Glutamatergic neuron (in vitro differentiated cells): ENCODE results near the gene DHRS4L2. TPM values are rescaled to one million over a fixed set of nuclear protein-coding genes. Genes with fewer than 3 reads are reported as not detected.
"Not testable (repeated sequence)": the region's sequence is repeated elsewhere in the genome, so short reads cannot be mapped to it uniquely, and the experiment has no call there.

Experiments
- DNase-seq: peaks from one replicate; pipeline ENCODE4 v3.0.0; 2022
- H3K27ac Mint-ChIP-seq: one replicate; pipeline ENCODE4 v1.8.0; 2020; ENCODE audit warnings: mild to moderate bottlenecking, mixed read lengths, inconsistent platforms; ENCODE audit not compliant: unreplicated experiment
- H3K27me3 Mint-ChIP-seq: one replicate; pipeline ENCODE4 v1.8.0; 2020; ENCODE audit warnings: mild to moderate bottlenecking, moderate library complexity, mixed read lengths, inconsistent platforms; ENCODE audit not compliant: unreplicated experiment
- H3K36me3 Mint-ChIP-seq: one replicate; pipeline ENCODE4 v1.8.0; 2020; ENCODE audit warnings: mild to moderate bottlenecking, mixed read lengths, inconsistent platforms; ENCODE audit not compliant: unreplicated experiment
- H3K4me1 Mint-ChIP-seq: one replicate; pipeline ENCODE4 v1.8.0; 2020; ENCODE audit warnings: mild to moderate bottlenecking, low read depth, mixed read lengths, inconsistent platforms; ENCODE audit not compliant: unreplicated experiment
- H3K4me3 Mint-ChIP-seq: one replicate; pipeline ENCODE4 v1.8.0; 2020; ENCODE audit warnings: mild to moderate bottlenecking, mixed read lengths, inconsistent platforms; ENCODE audit not compliant: unreplicated experiment
- H3K9me3 Mint-ChIP-seq: one replicate; pipeline ENCODE4 v1.8.0; 2020; ENCODE audit warnings: mild to moderate bottlenecking, moderate library complexity, mixed read lengths, inconsistent platforms; ENCODE audit not compliant: unreplicated experiment
- long read RNA-seq: library from polyadenylated mRNA; unstranded; transcript quantifications from one replicate; pipeline ENCODE4 v2.0.0, GENCODE V29; 2020; ENCODE audit not compliant: unreplicated experiment
- total RNA-seq: library from RNA; stranded (reverse); fragmentation: NEBNext Ultra II Directional; extraction: Animal tissue kit (Norgen Biotek cat#: 25700); gene quantifications from one replicate; pipeline ENCODE4 v1.2.1, GENCODE V29; 2021; ENCODE audit not compliant: unreplicated experiment
- TF ChIP-seq, protein P1 (sequence below): fragments of 200-600 bp; sonication (generic); IDR thresholded peaks from one replicate; pipeline ENCODE4 v1.5.0; 2021; ENCODE audit not compliant: partially characterized antibody, unreplicated experiment

The DHRS4L2 gene
- 10.4 TPM for total RNA-seq
- long read RNA-seq, partial matches to known transcripts: 1 of 8 reads
- long read RNA-seq, other reads (novel, unspliced or antisense): 7 of 8 reads

DNA sequence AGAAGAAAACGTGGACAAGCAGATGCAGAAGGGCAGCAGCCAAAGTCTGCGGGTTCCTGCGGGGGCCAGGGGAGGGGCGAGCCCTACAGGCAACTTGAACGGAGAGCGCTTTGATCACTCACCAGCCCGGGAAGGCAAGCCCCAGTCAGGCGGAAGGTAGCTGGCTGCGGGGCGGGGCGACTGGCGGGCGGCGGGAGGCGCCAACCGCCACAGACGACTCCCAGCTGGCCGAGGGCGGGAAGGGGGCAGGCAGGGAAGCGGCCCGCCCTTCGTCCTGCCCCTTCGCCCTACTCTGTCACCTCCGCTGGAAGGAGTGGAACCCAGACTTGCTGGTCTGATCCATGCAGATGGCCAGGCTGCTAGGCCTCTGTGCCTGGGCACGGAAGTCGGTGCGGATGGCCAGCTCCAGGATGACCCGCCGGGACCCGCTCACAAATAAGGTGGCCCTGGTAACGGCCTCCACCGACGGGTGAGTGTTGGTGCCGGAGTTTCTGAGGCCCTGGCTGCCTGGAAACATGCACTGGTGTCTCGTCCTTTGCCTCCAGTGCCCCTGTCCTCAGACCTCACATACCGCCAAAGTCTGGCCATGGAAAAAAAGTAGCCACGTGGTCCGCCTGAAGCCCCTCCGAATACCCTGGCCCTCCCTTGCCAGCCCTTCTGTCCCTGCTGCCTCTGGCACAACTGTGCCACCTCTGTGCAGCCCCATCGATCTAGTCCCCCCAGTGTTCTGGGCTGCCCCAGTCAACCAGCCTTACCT is at the start of gene DHRS4L2:
Gene DHRS4L2, plus strand, starts transcription at position 323 of the 757 bp plus-strand sequence. Its CDS starts 19 bp downstream, at position 342.
- H3K4me3 Mint-ChIP-seq: peak within 1 kb of the TSS; percentile 52
- not testable (repeated sequence) for H3K9me3 Mint-ChIP-seq, H3K27ac Mint-ChIP-seq, H3K36me3 Mint-ChIP-seq, H3K27me3 Mint-ChIP-seq
- peaks cover 10% of the 10 kb centered on the region for H3K4me1 Mint-ChIP-seq
- DNase-seq: peak; percentile 73

DNA sequence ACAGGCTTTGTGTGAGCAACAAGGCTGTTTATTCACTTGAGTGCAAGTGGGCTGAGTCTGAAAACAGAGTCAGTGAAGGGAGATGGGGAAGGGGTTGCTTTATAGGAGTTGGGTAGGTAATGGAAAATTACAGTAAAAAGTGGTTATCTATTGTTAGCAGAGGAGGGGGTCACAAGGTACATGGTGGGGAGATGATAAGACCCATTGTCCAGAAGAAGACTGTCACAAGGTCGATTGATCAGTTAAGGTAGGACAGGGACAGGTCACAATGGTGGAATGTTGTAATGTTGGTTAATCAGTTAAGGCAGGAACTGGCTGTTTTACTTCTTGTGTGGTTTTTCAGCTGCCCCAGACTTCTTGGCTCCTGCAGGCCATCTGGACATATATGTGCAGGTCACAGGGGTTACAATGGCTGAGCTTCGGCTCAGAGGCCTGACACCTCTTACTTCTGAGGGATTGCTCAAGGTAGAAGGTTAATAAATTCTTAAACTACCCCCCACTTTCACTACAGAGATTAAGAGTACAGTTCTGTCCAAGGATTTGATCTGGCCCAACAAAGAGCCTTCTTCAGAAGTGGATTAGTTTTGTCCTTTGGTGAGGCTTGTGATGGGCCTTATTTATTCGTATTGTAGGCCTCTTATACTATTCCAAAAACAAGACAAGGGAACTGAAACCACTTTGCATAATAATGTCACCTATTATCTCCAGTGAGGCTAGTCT is 49.0 kb upstream of the DHRS4L2 start:
- peaks cover 17% of the 10 kb centered on the region for H3K36me3 Mint-ChIP-seq
- peaks cover 2% of the 10 kb centered on the region for H3K9me3 Mint-ChIP-seq
- H3K27ac Mint-ChIP-seq: no peak overlapping the region
- no peak for DNase-seq
- no peak overlapping the region for H3K4me3 Mint-ChIP-seq
- H3K27me3 Mint-ChIP-seq: peaks cover 2% of the 10 kb centered on the region
- peaks cover 3% of the 10 kb centered on the region for H3K4me1 Mint-ChIP-seq
- TF ChIP-seq, protein P1, sequence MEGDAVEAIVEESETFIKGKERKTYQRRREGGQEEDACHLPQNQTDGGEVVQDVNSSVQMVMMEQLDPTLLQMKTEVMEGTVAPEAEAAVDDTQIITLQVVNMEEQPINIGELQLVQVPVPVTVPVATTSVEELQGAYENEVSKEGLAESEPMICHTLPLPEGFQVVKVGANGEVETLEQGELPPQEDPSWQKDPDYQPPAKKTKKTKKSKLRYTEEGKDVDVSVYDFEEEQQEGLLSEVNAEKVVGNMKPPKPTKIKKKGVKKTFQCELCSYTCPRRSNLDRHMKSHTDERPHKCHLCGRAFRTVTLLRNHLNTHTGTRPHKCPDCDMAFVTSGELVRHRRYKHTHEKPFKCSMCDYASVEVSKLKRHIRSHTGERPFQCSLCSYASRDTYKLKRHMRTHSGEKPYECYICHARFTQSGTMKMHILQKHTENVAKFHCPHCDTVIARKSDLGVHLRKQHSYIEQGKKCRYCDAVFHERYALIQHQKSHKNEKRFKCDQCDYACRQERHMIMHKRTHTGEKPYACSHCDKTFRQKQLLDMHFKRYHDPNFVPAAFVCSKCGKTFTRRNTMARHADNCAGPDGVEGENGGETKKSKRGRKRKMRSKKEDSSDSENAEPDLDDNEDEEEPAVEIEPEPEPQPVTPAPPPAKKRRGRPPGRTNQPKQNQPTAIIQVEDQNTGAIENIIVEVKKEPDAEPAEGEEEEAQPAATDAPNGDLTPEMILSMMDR: no peak

DNA sequence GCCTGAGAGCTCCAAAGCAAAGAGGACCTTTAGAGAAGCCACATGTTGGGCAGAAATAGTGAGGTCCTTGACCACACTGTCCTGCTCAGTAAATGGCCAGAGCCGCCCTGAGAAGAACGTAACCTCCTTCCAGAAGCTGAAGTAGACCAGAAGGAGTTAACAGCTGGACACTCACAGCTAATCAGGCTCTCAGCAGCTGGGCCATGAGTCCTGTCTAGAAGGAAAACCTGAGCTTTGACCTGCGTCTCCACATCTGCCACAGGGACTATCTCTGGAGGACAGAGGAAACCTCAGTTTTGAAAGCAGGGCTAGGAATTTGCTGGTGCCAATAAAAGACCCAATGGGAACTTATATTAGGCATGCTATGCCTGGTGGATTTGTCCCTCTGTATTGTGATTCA is 47.5 kb upstream of the DHRS4L2 start:
- H3K4me1 Mint-ChIP-seq: peaks cover 3% of the 10 kb centered on the region
- no peak overlapping the region for H3K4me3 Mint-ChIP-seq
- H3K9me3 Mint-ChIP-seq: no peaks in the 10 kb centered on the region
- H3K27me3 Mint-ChIP-seq: peaks cover 2% of the 10 kb centered on the region
- H3K27ac Mint-ChIP-seq: no peak overlapping the region
- TF ChIP-seq, protein P1: no peak
- H3K36me3 Mint-ChIP-seq: peaks cover 18% of the 10 kb centered on the region
- no peak for DNase-seq

DNA sequence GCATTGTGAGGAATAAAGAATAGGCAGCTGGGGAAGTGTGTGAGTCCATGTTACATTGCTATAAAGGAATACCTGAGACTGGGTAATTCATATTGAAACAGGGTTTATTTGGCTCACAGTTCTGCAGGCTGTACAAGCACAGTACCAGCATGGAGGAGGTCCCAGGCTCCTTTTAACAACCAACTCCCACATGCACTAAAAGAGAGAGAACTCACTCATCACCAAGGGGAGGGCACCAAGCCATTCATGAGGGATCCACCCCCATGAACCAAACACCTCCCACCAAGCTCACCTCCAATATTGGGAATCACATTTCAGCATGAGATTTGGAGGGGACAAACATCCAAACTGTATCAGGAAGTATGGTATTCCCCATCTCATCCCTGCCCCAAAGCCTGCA is 47.1 kb upstream of the DHRS4L2 start:
- peaks cover 4% of the 10 kb centered on the region for H3K27me3 Mint-ChIP-seq

DNA sequence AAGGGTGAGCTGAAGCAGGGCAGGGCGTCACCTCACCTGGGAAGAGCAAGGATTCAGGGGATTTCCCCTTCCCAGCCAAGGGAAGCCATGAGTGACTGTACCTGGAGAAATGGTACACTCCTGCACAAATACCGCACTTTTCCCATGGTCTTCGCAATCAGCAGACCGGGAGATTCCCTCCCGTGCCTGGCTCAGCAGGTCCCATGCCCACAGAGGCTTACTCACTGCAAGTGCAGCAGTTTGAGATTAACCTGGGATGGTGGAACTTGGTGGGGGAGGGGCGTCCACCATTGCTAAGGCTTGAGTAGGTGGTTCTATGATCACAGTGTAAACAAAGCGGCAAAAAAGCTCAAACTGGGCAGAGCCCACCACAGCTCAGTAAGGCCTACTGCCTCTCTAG is 46.1 kb upstream of the DHRS4L2 start:
- peaks cover 26% of the 10 kb centered on the region for H3K36me3 Mint-ChIP-seq
- DNase-seq: no peak
- no peak overlapping the region for H3K27ac Mint-ChIP-seq
- no peak overlapping the region for H3K4me3 Mint-ChIP-seq
- peaks cover 2% of the 10 kb centered on the region for H3K9me3 Mint-ChIP-seq
- H3K27me3 Mint-ChIP-seq: peaks cover 4% of the 10 kb centered on the region
- H3K4me1 Mint-ChIP-seq: peaks cover 3% of the 10 kb centered on the region
- TF ChIP-seq, protein P1: no peak

More for the DNA sequence above, 47.1 kb upstream of the DHRS4L2 start:
- no peak overlapping the region for H3K4me3 Mint-ChIP-seq
- H3K4me1 Mint-ChIP-seq: peaks cover 3% of the 10 kb centered on the region
- H3K27ac Mint-ChIP-seq: no peak overlapping the region
- TF ChIP-seq, protein P1: no peak
- no peaks in the 10 kb centered on the region for H3K9me3 Mint-ChIP-seq
- peaks cover 22% of the 10 kb centered on the region for H3K36me3 Mint-ChIP-seq
- no peak for DNase-seq

DNA sequence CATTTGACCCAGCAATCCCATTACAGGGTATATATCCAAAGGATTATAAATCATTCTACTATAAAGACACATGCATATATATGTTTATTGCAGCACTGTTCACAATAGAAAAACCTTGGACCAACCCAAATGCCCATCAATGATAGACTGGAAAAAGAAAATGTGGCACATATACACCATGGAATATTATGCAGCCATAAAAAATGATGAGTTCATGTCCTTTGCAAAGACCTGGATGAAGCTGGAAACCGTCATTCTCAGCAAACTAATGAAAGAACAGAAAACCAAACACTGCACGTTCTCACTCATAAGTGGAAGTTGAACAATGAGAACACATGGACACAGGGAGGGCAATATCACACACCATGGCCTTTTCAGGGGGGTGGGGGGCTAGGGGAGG is 39.7 kb upstream of the DHRS4L2 start:
- not testable (repeated sequence) for H3K27ac Mint-ChIP-seq, DNase-seq, H3K4me3 Mint-ChIP-seq
- peaks cover 14% of the 10 kb centered on the region for H3K27me3 Mint-ChIP-seq
- H3K9me3 Mint-ChIP-seq: peaks cover 10% of the 10 kb centered on the region
- H3K4me1 Mint-ChIP-seq: peaks cover 13% of the 10 kb centered on the region
- H3K36me3 Mint-ChIP-seq: peaks cover 20% of the 10 kb centered on the region
